T-helper 2 cell treated with Interferon-gamma antibody and Interleukin-4, amounts not matched to agents 5 μg/mL and 100 μg/mL, for 36 hours (primary cell): Measurements from ENCODE around the gene EPDR1.
"Not testable (repeated sequence)": the region's sequence is repeated elsewhere in the genome, so short reads cannot be mapped to it uniquely, and the experiment has no call there.

Experiments used
- DNase-seq: peaks from one replicate; pipeline ENCODE4 v3.0.0; 2021; ENCODE audit warnings: low spot score
- H3K27ac Mint-ChIP-seq: one replicate; pipeline ENCODE4 v1.8.0; 2021; ENCODE audit warnings: mild to moderate bottlenecking, mixed read lengths
- H3K27me3 Mint-ChIP-seq: one replicate; pipeline ENCODE4 v1.8.0; 2021; ENCODE audit warnings: low read depth, mixed read lengths
- H3K36me3 Mint-ChIP-seq: one replicate; pipeline ENCODE4 v1.8.0; 2021; ENCODE audit warnings: low read depth, mixed read lengths
- H3K4me1 Mint-ChIP-seq: one replicate; pipeline ENCODE4 v1.8.0; 2021; ENCODE audit warnings: low read depth, mixed read lengths
- H3K4me3 Mint-ChIP-seq: one replicate; pipeline ENCODE4 v1.8.0; 2022; ENCODE audit warnings: mild to moderate bottlenecking, moderate library complexity, mixed read lengths
- H3K9me3 Mint-ChIP-seq: one replicate; pipeline ENCODE4 v1.8.0; 2021; ENCODE audit warnings: mixed read lengths

The EPDR1 gene

DNA sequence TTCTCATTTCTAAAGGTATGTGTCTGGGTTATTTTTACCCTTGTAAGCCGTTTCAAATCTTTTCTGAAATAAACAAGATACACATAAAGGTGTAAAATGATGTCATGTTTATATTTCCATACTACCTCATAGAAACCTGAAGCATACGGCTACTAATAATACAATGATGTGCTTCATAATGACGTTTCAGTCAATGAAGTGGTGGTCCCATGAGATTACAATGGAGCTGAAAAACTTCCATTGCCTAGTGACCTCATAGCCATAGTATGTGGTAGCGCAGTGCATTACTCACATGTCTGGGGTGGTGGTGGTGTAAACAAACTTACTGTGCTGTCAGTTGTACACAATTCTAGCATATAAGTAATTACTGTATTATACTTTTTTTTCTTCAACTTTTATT is 24.9 kb downstream of the EPDR1 start:
- no peak for DNase-seq
- no peaks in the 10 kb centered on the region for H3K36me3 Mint-ChIP-seq
- no peak overlapping the region for H3K4me3 Mint-ChIP-seq
- H3K9me3 Mint-ChIP-seq = no peaks in the 10 kb centered on the region
- H3K27me3 Mint-ChIP-seq = no peaks in the 10 kb centered on the region
- H3K4me1 Mint-ChIP-seq = no peaks in the 10 kb centered on the region
- no peak overlapping the region for H3K27ac Mint-ChIP-seq

DNA sequence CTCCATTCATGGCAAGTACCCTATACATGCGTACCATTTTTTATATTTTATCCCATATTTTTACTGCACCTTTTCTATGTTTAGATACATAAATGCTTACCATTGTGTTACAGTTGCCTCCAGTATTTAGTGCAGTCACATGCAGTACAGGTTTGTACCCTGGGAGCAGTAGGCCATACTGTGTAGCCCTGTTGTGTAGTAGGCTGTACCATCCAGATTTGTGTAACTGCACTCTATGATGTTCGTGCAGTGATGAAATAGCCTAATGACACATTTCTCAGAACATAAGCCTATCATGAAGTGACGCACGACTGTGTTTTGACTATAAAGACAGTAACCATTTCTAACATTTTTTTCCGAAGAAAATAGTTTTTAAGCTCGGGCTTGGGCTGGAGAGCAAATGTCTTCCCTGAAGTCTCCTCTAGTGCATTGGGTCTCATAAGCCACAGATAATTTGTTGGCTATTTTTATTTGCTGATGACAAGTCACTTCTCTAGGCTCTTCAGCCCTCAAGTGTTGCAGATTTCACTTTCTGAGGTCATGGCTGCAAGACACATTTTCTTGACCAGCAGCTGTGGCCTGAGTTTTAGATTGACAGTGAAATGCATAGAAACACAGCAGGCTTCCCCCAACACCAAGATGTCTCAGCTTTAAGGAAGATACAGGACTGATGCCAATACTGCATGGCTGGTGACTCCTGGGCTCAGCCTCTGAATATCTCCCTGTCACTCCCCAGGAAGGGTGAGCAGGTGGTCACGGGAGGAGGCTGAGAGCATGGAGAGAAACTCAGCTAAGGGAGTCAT is 26.9 kb downstream of the EPDR1 start:
- Mint-ChIP-seq H3K9me3 (no peaks in the 10 kb centered on the region), H3K4me3 (no peak overlapping the region), H3K27me3 (no peaks in the 10 kb centered on the region)

DNA sequence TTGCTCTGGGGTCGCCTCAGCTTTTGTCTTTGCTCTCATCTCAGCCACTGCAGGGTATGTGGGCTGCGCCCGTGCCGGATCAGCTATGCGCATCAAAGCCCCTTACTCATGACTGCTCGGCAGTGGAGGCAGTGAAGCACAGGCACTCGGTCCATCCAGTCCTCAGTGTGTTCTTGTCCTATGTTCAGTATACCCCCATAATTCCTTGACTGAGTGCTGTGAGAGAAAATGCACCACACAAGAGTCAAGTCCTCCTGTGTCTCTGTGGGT is 27.4 kb downstream of the EPDR1 start:
- H3K4me3 Mint-ChIP-seq = no peak overlapping the region
- no peak for DNase-seq
- no peaks in the 10 kb centered on the region for H3K27me3 Mint-ChIP-seq
- H3K4me1 Mint-ChIP-seq = no peaks in the 10 kb centered on the region
- no peak overlapping the region for H3K27ac Mint-ChIP-seq
- no peaks in the 10 kb centered on the region for H3K36me3 Mint-ChIP-seq
- H3K9me3 Mint-ChIP-seq = no peaks in the 10 kb centered on the region

More for the DNA sequence above, 26.9 kb downstream of the EPDR1 start:
- H3K36me3 Mint-ChIP-seq = no peaks in the 10 kb centered on the region
- no peak for DNase-seq
- no peaks in the 10 kb centered on the region for H3K4me1 Mint-ChIP-seq
- no peak overlapping the region for H3K27ac Mint-ChIP-seq

DNA sequence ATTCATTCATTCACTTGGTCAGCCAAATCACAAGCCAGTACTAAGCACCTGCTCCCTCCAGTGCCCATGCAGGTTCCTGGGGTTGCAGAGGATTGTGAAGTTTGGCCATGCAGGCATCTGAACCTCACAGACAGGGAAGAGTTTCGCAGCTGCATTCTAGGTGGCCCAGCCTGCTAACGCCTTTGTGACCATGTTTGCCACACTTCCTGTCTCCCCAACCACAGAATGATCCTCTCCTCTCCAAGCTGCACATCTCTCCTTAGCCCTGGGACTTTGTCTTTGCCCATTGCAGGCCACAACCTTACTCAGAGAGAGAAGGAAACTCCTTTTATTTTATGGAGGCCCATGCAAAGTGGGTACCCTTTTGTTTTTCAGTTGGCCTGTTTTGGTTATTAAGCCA is 31.8 kb downstream of the EPDR1 start:
- no peaks in the 10 kb centered on the region for H3K27me3 Mint-ChIP-seq
- H3K4me1 Mint-ChIP-seq = no peaks in the 10 kb centered on the region
- no peak overlapping the region for H3K4me3 Mint-ChIP-seq
- H3K27ac Mint-ChIP-seq = no peak overlapping the region
- DNase-seq = no peak
- no peaks in the 10 kb centered on the region for H3K9me3 Mint-ChIP-seq
- H3K36me3 Mint-ChIP-seq = no peaks in the 10 kb centered on the region

DNA sequence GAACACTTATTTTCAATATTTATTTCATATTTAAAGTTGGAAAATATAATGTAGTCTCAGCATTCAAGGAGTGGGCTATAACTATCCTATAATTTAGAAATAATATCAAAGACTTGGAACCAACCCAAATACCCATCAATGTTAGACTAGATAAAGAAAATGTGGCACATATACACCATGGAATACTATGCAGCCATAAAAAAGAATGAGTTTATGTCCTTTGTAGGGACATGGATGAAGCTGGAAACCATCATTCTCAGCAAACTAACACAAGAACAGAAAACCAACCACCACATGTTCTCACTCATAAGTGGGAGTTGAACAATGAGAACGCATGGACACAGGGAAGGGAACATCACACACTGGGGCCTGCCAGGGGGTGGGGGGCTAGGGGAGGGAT is 33.8 kb downstream of the EPDR1 start:
- H3K36me3 Mint-ChIP-seq, H3K4me1 Mint-ChIP-seq, H3K4me3 Mint-ChIP-seq, H3K9me3 Mint-ChIP-seq, H3K27me3 Mint-ChIP-seq, H3K27ac Mint-ChIP-seq, DNase-seq: not testable (repeated sequence)

DNA sequence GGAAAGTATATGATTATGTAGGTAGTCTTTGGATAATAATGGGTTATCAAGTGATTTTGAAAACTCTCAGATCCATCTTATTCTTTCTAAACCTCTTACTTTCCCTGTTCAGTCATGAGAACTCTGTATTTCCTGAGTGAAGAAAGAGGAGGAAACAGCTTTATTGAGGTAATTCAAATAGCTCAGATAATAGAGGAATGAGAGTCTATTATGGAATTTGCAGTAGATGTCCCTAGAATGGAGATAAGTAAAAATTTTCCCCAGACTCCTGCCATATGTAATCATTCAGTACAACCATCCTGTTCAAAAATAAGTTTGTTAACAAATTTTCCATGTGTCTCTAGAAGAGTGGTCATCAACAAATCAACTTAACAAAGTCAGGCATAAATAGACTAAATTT is 36.4 kb downstream of the EPDR1 start:
- Mint-ChIP-seq H3K4me1 (no peaks in the 10 kb centered on the region), H3K36me3 (no peaks in the 10 kb centered on the region), H3K9me3 (no peaks in the 10 kb centered on the region), H3K4me3 (no peak overlapping the region), H3K27me3 (no peaks in the 10 kb centered on the region), H3K27ac (no peak overlapping the region)
- no peak for DNase-seq

DNA sequence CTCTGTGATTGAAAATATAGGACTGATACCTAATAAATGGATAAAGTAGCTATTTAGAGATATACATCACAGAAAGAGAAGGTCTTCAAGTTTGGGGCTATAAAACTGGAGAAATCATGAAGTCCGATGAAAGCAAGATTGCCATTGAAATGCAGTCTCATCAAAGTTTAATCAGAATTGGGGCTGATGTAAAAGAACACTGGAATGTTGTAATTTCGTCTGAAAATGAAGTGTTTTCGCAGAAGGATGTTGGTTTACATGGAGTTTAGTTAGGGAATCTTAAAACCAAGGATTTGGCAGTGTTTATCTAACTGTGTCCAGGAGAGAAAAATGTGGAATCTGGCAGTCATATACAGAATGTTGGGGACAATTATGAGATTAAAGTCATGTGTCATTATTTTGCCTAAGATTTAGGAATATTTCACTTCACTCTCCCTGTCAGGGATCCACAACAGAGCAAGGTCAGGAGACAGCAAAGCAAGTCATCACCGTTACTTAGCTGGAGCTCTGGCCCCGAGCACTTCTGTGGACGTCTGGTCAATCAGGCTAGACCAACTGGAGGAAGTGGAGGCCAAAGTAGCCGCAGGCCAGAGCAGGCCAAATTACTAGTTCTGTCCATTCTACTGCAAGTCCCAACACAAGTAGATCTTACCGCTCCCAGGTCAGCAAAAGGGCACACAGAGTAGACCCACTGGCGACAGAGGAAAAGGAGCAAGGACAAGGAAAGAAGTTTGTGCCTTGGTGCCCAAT is 37.0 kb downstream of the EPDR1 start:
- no peak for DNase-seq
- H3K27ac Mint-ChIP-seq = no peak overlapping the region
- H3K36me3 Mint-ChIP-seq = no peaks in the 10 kb centered on the region
- H3K9me3 Mint-ChIP-seq = no peaks in the 10 kb centered on the region
- H3K27me3 Mint-ChIP-seq = no peaks in the 10 kb centered on the region
- H3K4me1 Mint-ChIP-seq = no peaks in the 10 kb centered on the region
- H3K4me3 Mint-ChIP-seq = no peak overlapping the region

DNA sequence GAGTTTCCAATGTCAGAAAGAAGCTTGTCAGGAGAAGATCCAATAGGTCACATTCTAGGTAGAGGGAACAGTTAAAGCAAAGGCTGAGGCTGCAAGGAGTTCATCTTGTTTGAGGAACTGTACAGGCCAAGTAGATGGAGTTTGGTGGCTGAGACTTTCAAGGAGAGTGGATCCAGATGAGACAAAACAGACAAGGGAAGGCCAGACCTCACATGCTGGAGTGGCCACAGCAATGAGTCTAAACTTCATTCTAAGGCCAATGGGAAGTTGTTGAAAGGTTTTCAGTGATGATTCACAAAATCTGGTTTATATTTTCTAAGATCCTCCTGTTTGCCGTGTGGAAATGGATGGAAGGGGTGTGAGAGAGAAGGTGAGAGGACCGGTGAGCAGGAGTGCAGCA is 40.0 kb downstream of the EPDR1 start:
- Mint-ChIP-seq H3K4me3 (no peak overlapping the region), H3K4me1 (no peaks in the 10 kb centered on the region), H3K27ac (no peak overlapping the region), H3K36me3 (no peaks in the 10 kb centered on the region), H3K9me3 (no peaks in the 10 kb centered on the region), H3K27me3 (no peaks in the 10 kb centered on the region)
- no peak for DNase-seq

DNA sequence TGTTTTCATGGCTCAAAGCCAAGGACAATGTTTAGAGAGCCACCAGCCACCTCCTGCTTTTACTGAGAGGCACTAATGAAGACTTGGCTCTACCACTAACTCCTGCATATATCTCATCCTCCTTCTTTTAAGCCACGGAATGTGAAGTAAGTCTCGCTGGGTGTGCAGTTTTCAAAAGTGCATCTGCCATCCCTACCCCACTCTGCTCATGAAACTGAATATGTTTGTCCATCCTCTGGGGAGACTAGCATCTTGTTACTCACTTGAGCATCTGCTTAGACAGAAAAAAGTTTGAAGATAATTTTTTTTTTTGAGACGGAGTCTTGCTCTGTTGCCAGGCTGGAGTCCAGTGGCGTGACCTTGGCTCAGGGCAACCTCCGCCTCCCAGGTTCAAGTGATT is 40.8 kb downstream of the EPDR1 start:
- H3K36me3 Mint-ChIP-seq = no peaks in the 10 kb centered on the region
- H3K27ac Mint-ChIP-seq = no peak overlapping the region
- no peaks in the 10 kb centered on the region for H3K9me3 Mint-ChIP-seq
- no peak for DNase-seq
- H3K4me3 Mint-ChIP-seq = no peak overlapping the region
- H3K27me3 Mint-ChIP-seq = no peaks in the 10 kb centered on the region
- H3K4me1 Mint-ChIP-seq = no peaks in the 10 kb centered on the region

DNA sequence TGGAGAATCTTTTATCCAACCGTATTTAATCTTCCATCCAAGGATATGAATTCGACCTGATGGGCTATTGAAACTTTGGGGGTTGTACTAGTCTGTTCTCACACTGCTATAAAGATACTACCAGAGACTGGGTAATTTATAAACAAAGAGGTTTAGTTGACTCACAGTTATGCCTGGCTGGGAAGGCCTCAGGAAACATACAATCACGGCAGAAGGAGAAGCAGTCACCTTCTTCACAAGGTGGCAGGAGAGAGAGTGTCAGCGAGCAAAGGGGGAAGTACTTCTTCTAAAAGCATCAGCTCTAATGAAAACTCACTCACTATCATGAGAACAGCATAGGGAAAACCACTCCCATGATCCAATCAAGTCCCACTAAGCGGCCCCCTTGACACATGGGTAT is 43.8 kb downstream of the EPDR1 start:
- no peaks in the 10 kb centered on the region for H3K27me3 Mint-ChIP-seq
- no peaks in the 10 kb centered on the region for H3K4me1 Mint-ChIP-seq
- no peak overlapping the region for H3K4me3 Mint-ChIP-seq
- no peaks in the 10 kb centered on the region for H3K36me3 Mint-ChIP-seq
- DNase-seq = no peak
- no peaks in the 10 kb centered on the region for H3K9me3 Mint-ChIP-seq
- no peak overlapping the region for H3K27ac Mint-ChIP-seq

DNA sequence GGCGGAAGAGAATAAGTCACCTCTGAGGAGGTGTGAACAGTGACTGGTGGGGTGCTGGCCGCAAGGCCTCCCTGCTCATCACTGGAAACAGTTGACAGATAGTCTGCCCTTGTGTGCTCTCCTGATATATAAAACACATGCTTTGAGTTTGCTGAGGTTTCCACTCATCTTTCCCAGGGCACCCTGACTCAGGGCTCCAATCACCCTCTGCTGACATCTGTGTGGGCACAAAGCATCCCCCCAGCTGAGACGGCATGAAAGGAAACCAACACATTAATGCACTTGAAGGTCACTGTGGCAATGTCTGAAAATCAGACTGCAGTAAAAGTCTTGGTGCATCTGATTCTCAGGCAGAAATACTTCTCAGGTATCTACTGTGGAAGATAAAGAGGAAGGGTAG is 49.8 kb downstream of the EPDR1 start:
- DNase-seq = no peak
- no peak overlapping the region for H3K4me3 Mint-ChIP-seq
- H3K4me1 Mint-ChIP-seq = no peaks in the 10 kb centered on the region
- H3K27ac Mint-ChIP-seq = no peak overlapping the region
- no peaks in the 10 kb centered on the region for H3K9me3 Mint-ChIP-seq
- H3K36me3 Mint-ChIP-seq = no peaks in the 10 kb centered on the region
- H3K27me3 Mint-ChIP-seq = no peaks in the 10 kb centered on the region

DNA sequence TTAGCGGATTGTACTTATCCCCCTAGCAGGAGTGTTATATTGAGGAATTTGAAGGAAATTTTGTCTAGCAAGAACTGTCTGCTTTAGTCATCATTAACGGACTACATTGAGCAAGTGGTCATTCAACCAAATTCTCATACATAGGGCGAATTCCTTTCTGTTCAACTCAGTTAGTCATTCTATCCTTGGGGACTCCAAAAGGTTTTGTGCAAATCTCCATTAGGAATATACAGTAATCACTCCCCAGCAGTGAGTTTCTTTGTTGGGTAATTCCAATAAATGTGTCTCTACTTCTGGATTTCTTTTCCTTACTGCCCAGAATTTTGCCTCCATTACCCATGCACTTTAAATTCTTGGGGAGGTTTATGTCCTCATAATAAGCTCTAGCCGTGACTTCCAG is 51.1 kb downstream of the EPDR1 start:
- Mint-ChIP-seq H3K27me3 (no peaks in the 10 kb centered on the region), H3K27ac (no peak overlapping the region), H3K9me3 (no peaks in the 10 kb centered on the region), H3K4me3 (no peak overlapping the region), H3K36me3 (no peaks in the 10 kb centered on the region), H3K4me1 (no peaks in the 10 kb centered on the region)
- no peak for DNase-seq

DNA sequence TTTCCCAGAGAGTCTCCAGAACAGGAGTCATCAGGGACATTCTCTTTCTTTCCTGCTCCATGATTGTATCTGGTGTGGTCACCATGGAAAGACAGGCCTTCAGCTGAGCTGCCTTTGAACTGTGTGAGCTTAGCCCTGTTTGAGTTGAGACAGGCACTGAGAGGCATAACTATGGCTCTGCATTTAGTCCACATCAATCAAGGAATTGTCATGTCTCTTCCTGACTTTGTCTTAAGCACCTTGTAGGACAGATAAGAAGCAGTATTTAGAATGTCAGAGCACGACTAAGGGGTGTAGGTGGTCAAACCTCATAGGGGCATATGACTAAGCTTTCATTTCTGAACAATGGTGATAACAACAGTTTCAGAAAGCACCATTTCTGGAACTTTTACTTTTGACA is 53.5 kb downstream of the EPDR1 start:
- Mint-ChIP-seq H3K9me3 (no peaks in the 10 kb centered on the region), H3K36me3 (no peaks in the 10 kb centered on the region), H3K27ac (no peak overlapping the region), H3K4me1 (no peaks in the 10 kb centered on the region), H3K27me3 (no peaks in the 10 kb centered on the region), H3K4me3 (no peak overlapping the region)
- no peak for DNase-seq

DNA sequence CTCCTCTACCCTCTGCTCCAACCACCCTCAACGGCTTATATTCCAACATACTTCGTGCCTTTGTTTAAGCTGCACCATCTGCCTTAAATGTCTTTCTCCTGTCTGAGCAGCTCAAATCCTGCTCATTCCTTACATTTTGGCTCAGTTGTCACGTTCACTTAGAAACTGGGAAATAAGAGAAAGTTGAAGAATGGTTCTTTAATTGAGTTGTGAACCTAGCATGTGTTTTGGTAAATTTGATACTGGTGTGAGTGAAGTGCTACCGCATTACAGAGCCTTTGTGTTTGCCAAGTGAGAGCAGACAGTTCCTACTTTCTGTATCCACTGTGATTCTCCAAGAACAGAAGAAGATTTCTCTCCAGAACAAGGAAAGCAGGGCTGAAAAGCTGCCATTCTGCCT is 54.3 kb downstream of the EPDR1 start:
- no peaks in the 10 kb centered on the region for H3K4me1 Mint-ChIP-seq
- H3K36me3 Mint-ChIP-seq = no peaks in the 10 kb centered on the region
- H3K27me3 Mint-ChIP-seq = no peaks in the 10 kb centered on the region
- H3K9me3 Mint-ChIP-seq = no peaks in the 10 kb centered on the region
- H3K4me3 Mint-ChIP-seq = no peak overlapping the region
- no peak overlapping the region for H3K27ac Mint-ChIP-seq
- DNase-seq = no peak

DNA sequence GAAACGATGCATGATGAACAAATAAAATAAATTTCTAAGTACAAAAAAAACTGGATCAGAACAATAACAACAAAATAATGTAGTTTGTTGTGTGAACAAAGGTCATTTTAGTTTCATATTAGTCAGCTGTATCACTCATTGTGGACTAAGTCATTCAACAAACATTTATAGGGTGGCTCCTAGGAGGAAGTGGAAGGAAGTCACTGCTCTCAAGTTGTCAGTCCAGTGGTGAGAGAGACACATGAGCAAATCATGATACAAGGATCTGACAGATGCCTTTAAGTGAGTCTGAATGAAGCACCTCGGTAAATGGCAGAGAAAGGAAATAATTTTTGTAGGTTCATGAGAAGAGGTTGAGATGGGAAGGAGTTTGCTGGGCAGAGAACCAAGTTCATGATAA is 56.8 kb downstream of the EPDR1 start:
- Mint-ChIP-seq H3K4me1 (no peaks in the 10 kb centered on the region), H3K4me3 (no peak overlapping the region), H3K36me3 (no peaks in the 10 kb centered on the region), H3K27me3 (no peaks in the 10 kb centered on the region), H3K27ac (no peak overlapping the region), H3K9me3 (no peaks in the 10 kb centered on the region)
- DNase-seq = no peak
